Measurements from ENCODE around the gene PNPLA5. TPM values are rescaled to one million over a fixed set of nuclear protein-coding genes. Genes with fewer than 3 reads are reported as not detected.
"Not testable (repeated sequence)": the region's sequence is repeated elsewhere in the genome, so short reads cannot be mapped to it uniquely, and the experiment has no call there.

Gene PNPLA5
- total RNA-seq, 1 donor from 2014 or later = not detected

- DNase-seq (ENCODE audit: low read depth, low spot score) = not testable (repeated sequence)
Observed at GRCh38 chr22:43903033-43903432, 11.2 kb upstream of the PNPLA5 start.

GRCh38 chr22:43901976-43902643, 10.3 kb upstream of the PNPLA5 start:
- DNase-seq (ENCODE audit: low read depth, low spot score) = no peak

- DNase-seq (ENCODE audit: low read depth, low spot score) = no peak
Observed at GRCh38 chr22:43900206-43900605, 8.4 kb upstream of the PNPLA5 start.

GRCh38 chr22:43897751-43898261, 6.0 kb upstream of the PNPLA5 start:
- DNase-seq (ENCODE audit: low read depth, low spot score) = no peak

GRCh38 chr22:43895986-43896645, 4.3 kb upstream of the PNPLA5 start:
- DNase-seq (ENCODE audit: low read depth, low spot score) = no peak

GRCh38 chr22:43894122-43894521, 2.3 kb upstream of the PNPLA5 start:
- DNase-seq (ENCODE audit: low read depth, low spot score) = no peak

GRCh38 chr22:43893266-43893665, 1.5 kb upstream of the PNPLA5 start:
- DNase-seq (ENCODE audit: low read depth, low spot score) = no peak

- no peak for DNase-seq (ENCODE audit: low read depth, low spot score)
Observed at GRCh38 chr22:43892183-43892894, 526 bp upstream of the PNPLA5 start.

- no peak for DNase-seq (ENCODE audit: low read depth, low spot score)
Observed at GRCh38 chr22:43890901-43891331, 897 bp downstream of the PNPLA5 start.

GRCh38 chr22:43889860-43890253, 2.0 kb downstream of the PNPLA5 start:
- DNase-seq (ENCODE audit: low read depth, low spot score) = no peak

- no peak for DNase-seq (ENCODE audit: low read depth, low spot score)
Observed at GRCh38 chr22:43889201-43889859, 2.5 kb downstream of the PNPLA5 start.

GRCh38 chr22:43888740-43889139, 3.1 kb downstream of the PNPLA5 start:
- DNase-seq (ENCODE audit: low read depth, low spot score) = no peak

- DNase-seq (ENCODE audit: low read depth, low spot score) = no peak
Observed at GRCh38 chr22:43887391-43887790, 4.4 kb downstream of the PNPLA5 start.

- no peak for DNase-seq (ENCODE audit: low read depth, low spot score)
Observed at GRCh38 chr22:43886231-43886630, 5.6 kb downstream of the PNPLA5 start.

GRCh38 chr22:43885786-43886185, 6.0 kb downstream of the PNPLA5 start:
- no peak for DNase-seq (ENCODE audit: low read depth, low spot score)

- DNase-seq (ENCODE audit: low read depth, low spot score) = no peak
Observed at GRCh38 chr22:43885319-43885671, 6.5 kb downstream of the PNPLA5 start.

GRCh38 chr22:43884600-43885318, 7.1 kb downstream of the PNPLA5 start:
- no peak for DNase-seq (ENCODE audit: low read depth, low spot score)

GRCh38 chr22:43883719-43884415, 7.9 kb downstream of the PNPLA5 start:
- no peak for DNase-seq (ENCODE audit: low read depth, low spot score)

- DNase-seq (ENCODE audit: low read depth, low spot score) = peak; percentile 20
Observed at GRCh38 chr22:43883012-43883661, 8.7 kb downstream of the PNPLA5 start.

Measured in pulmonary artery endothelial cell (primary cell).